A549 treated with AZD9567 at 1 μM for 4 hours (cell line): Measurements from ENCODE around the gene KLK1. TPM values are rescaled to one million over a fixed set of nuclear protein-coding genes. Genes with fewer than 3 reads are reported as not detected.

Experiments
- total RNA-seq: library from RNA; stranded (reverse); fragments of 200-300 nt; extraction: Qiagen RNA extraction; gene quantifications from 5 replicates; pipeline ENCODE4 v1.2.3, GENCODE V29; 2022; ENCODE audit not compliant: insufficient read depth

KLK1 gene
- 0.09 to 0.15 TPM in 2 of 5 replicates, not detected in the others for total RNA-seq

DNA sequence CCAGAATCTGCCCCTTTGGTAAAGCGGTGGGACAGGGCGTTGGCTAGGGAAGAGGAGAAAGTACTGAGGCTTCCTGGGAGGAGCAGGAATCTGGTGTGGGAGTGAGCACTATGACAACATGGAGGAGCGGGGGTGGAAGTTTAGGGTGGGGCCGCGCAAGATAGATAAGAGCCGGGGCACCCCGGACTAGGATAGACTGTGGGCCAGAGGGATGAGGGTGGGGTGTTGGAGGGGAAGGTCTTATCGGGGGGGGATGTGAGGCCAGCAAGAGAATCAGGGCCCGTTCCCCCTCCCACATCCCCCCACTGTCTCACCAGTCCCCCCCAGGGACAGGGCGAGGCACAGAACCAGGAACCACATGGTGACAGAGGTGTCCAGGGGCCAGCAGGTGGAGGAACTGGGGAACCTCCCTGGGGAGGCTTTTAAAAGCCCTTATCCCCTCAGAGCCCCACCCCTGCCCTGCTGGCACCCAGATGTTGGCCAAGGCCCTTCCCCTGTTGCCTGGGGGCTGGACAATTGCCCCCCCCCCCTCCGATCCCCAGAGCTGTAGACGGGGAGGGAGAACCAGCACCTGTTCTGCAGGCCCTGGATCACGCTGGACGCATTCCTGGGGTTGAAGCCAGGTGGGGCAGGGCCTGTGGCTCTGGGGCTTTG, at the start of gene KLK1:
TSS of gene KLK1 (minus strand) at position 399 of the 654 bp plus-strand sequence. CDS start at position 360, 39 bp downstream.

DNA sequence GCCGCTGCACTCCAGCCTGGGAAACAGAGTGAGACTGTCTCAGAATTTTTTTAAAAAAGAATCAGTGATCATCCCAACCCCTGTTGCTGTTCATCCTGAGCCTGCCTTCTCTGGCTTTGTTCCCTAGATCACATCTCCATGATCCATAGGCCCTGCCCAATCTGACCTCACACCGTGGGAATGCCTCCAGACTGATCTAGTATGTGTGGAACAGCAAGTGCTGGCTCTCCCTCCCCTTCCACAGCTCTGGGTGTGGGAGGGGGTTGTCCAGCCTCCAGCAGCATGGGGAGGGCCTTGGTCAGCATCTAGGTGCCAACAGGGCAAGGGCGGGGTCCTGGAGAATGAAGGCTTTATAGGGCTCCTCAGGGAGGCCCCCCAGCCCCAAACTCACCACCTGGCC, 49.5 kb upstream of the KLK1 start, which contains the start of gene KLK2:
TSS of gene KLK2 (plus strand) at position 384 of the 400 bp plus-strand sequence. CDS start 35 bp downstream, outside the sequence.

DNA sequence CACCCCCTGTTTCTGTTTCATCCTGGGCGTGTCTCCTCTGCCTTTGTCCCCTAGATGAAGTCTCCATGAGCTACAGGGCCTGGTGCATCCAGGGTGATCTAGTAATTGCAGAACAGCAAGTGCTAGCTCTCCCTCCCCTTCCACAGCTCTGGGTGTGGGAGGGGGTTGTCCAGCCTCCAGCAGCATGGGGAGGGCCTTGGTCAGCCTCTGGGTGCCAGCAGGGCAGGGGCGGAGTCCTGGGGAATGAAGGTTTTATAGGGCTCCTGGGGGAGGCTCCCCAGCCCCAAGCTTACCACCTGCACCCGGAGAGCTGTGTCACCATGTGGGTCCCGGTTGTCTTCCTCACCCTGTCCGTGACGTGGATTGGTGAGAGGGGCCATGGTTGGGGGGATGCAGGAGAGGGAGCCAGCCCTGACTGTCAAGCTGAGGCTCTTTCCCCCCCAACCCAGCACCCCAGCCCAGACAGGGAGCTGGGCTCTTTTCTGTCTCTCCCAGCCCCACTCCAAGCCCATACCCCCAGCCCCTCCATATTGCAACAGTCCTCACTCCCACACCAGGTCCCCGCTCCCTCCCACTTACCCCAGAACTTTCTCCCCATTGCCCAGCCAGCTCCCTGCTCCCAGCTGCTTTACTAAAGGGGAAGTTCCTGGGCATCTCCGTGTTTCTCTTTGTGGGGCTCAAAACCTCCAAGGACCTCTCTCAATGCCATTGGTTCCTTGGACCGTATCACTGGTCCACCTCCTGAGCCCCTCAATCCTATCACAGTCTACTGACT, 31.2 kb upstream of the KLK1 start, which contains the start of gene KLK3:
TSS of gene KLK3 (plus strand) at position 280 of the 775 bp plus-strand sequence. CDS start at position 321, 41 bp downstream.

DNA sequence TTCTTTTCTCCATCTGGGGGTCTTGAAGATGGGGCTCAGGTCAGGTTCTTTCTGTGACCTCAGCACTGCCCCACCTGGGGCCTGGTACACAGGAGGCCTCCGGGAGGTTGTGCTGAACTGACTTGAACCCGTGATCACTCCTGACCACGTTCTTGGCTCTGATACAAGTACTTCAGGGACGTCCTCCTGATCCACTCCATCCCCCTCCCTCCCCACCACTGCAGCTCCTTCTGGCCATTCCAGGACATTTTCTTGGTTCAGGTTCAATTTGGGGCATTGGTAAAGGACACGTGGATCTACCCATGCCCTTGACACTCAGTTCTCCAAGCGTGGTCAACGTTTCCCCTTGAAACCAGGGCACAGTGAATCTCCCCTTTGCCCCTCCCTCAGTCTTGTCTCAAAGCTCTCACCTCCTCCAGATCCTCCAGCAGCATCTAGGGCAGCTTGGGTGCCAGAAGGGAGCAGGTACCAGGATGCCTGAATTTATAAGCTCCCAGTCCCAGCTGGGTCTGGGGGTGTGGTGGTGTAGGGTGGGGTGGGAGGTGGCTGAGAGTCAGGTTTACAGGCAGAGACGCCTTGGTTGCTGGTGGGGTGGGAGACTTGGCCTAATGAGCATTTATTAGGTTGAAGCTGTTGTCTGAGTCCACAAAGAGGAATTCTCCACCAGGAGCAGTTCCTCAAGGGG, 9.7 kb upstream of the KLK1 start, which contains the start of gene KLK15:
TSS of gene KLK15 (minus strand) at position 458 of the 685 bp plus-strand sequence. CDS start 2,082 bp downstream, outside the sequence.

DNA sequence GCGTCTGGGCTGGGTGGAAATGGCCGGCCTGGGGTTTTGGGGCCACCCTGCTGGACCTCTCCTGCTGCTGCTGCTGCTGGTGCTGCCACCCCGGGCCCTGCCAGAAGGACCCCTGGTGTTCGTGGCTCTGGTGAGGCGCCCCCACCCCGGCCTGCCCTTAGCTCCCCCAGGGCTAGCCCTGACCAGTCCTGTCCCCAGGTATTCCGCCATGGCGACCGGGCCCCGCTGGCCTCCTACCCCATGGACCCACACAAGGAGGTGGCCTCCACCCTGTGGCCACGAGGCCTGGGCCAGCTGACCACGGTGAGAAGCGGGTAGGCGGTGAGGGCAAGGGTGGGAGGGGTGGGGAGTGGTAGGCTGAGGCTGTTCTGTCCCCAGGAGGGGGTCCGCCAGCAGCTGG, 33.2 kb downstream of the KLK1 start, which contains the start of gene ACP4:
TSS of gene ACP4 (plus strand) at position 20 of the 400 bp plus-strand sequence. CDS start at position 20, 0 bp downstream.

DNA sequence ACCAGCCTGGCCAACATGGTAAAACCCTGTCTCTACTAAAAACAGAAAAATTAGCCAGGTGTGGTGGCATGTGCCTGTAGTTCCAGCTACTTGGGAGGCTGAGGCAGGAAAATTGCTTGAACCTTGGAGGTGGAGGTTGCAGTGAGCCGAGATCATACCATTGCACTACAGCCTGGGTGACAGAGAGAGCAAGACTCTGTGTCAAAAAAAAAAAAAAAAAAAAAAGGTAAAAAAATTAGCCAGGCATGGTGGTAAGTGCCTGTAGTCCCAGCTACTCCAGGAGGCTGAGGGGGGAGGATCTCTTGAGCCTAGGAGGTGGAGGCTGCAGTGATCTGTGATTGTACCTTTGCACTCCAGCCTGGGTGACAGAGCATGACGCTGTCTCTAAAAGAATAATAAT, 53.4 kb downstream of the KLK1 start, which contains the start of gene GPR32:
TSS of gene GPR32 (plus strand) at position 301 of the 400 bp plus-strand sequence. CDS start 137 bp downstream, outside the sequence.

Other genes with a start within 250 kb of the KLK1 start
- 0.34 to 0.69 TPM (median 0.42 TPM) in 4 of 5 replicates, not detected in the other for gene SYT3, start 183.9 kb downstream of the KLK1 start, total RNA-seq
- 8.9 to 10.6 TPM (median 10.3 TPM) in 4 of 5 replicates, not detected in the other for gene C19orf81, start 174.3 kb downstream of the KLK1 start, total RNA-seq
- gene SHANK1, start 104.0 kb downstream of the KLK1 start, total RNA-seq = 0.09 to 0.53 TPM (median 0.15 TPM) in 4 of 5 replicates, not detected in the other
- 3.6 to 11.4 TPM (median 10.7 TPM) in 5 replicates for gene CLEC11A, start 100.4 kb downstream of the KLK1 start, total RNA-seq
- not detected in 5 replicates for gene GPR32, start 53.3 kb downstream of the KLK1 start, total RNA-seq
- not detected in 5 replicates for gene ACP4, start 33.4 kb downstream of the KLK1 start, total RNA-seq
- gene KLK15, start 9.8 kb upstream of the KLK1 start, total RNA-seq = not detected in 5 replicates
- not detected in 5 replicates for gene KLK3, start 31.1 kb upstream of the KLK1 start, total RNA-seq
- gene KLK2, start 49.7 kb upstream of the KLK1 start, total RNA-seq = 0.16 to 0.24 TPM (median 0.21 TPM) in 4 of 5 replicates, not detected in the other
- gene KLK4, start 87.6 kb upstream of the KLK1 start, total RNA-seq = 0.11 to 0.15 TPM in 2 of 5 replicates, not detected in the others
- not detected in 5 replicates for gene KLK5, start 129.3 kb upstream of the KLK1 start, total RNA-seq
- 0.17 to 0.30 TPM (median 0.19 TPM) in 4 of 5 replicates, not detected in the other for gene KLK6, start 145.8 kb upstream of the KLK1 start, total RNA-seq
- gene KLK7, start 160.1 kb upstream of the KLK1 start, total RNA-seq = not detected in 5 replicates
- gene KLK8, start 177.8 kb upstream of the KLK1 start, total RNA-seq = not detected in 5 replicates
- gene KLK10, start 195.9 kb upstream of the KLK1 start, total RNA-seq = 0.21 to 0.34 TPM (median 0.28 TPM) in 4 of 5 replicates, not detected in the other
- gene KLK11, start 202.8 kb upstream of the KLK1 start, total RNA-seq = not detected in 5 replicates
- gene KLK12, start 211.2 kb upstream of the KLK1 start, total RNA-seq = not detected in 5 replicates
- gene KLK13, start 241.3 kb upstream of the KLK1 start, total RNA-seq = 0.10 to 0.22 TPM in 2 of 5 replicates, not detected in the others